Measurements from ENCODE around the gene CYTH1.

CYTH1 gene

GRCh38 chr17:78704594-78704993 lies 77.5 kb downstream of the CYTH1 start:
- no peak for DNase-seq (ENCODE audit: extremely low spot score)
- TF ChIP-seq ZNF384 (IDR thresholded peaks at IDR 0.05) (no peak), BHLHE40 (IDR thresholded peaks at IDR 0.05; ENCODE audit: borderline replicate concordance) (no peak), SP1 (IDR thresholded peaks at IDR 0.05) (no peak), FOXA1 (IDR thresholded peaks at IDR 0.05) (no peak), L3MBTL2 (conservative IDR thresholded peaks at IDR 0.05) (no peak), SUZ12 (IDR thresholded peaks at IDR 0.05) (no peak), LEF1 (IDR thresholded peaks at IDR 0.05; ENCODE audit: borderline replicate concordance) (no peak), FOXM1 (IDR thresholded peaks at IDR 0.05; ENCODE audit: borderline replicate concordance) (no peak), CTBP1 (IDR thresholded peaks at IDR 0.05; ENCODE audit: borderline replicate concordance) (no peak), NFRKB (IDR thresholded peaks at IDR 0.05) (no peak), PKNOX1 (IDR thresholded peaks at IDR 0.05) (no peak), TARDBP (IDR thresholded peaks at IDR 0.05) (no peak), ARNT (IDR thresholded peaks at IDR 0.05) (no peak), HDGF (IDR thresholded peaks at IDR 0.05; ENCODE audit: borderline replicate concordance) (no peak), FOXK2 (IDR thresholded peaks at IDR 0.05) (no peak)
- ChIA-PET CTCF (no interaction called here), POLR2A (no interaction called here)

- ChIA-PET CTCF (no interaction called here), POLR2A (no interaction called here)
- TF ChIP-seq FOXM1 (IDR thresholded peaks at IDR 0.05; ENCODE audit: borderline replicate concordance) = no peak
- no peak for TF ChIP-seq NFRKB (IDR thresholded peaks at IDR 0.05)
- no peak for TF ChIP-seq FOXK2 (IDR thresholded peaks at IDR 0.05)
- TF ChIP-seq LEF1 (IDR thresholded peaks at IDR 0.05; ENCODE audit: borderline replicate concordance) = no peak
- TF ChIP-seq BHLHE40 (IDR thresholded peaks at IDR 0.05; ENCODE audit: borderline replicate concordance) = no peak
- no peak for TF ChIP-seq HDGF (IDR thresholded peaks at IDR 0.05; ENCODE audit: borderline replicate concordance)
- TF ChIP-seq TARDBP (IDR thresholded peaks at IDR 0.05) = no peak
- TF ChIP-seq L3MBTL2 (conservative IDR thresholded peaks at IDR 0.05) = no peak
- no peak for TF ChIP-seq ARNT (IDR thresholded peaks at IDR 0.05)
- no peak for TF ChIP-seq ELF4 (IDR thresholded peaks at IDR 0.05)
- TF ChIP-seq ZNF384 (IDR thresholded peaks at IDR 0.05) = no peak
- no peak for DNase-seq (ENCODE audit: extremely low spot score)
Observed at GRCh38 chr17:78697554-78698343, 84.3 kb downstream of the CYTH1 start.

GRCh38 chr17:78697122-78697521 lies 85.0 kb downstream of the CYTH1 start:
- ChIA-PET CTCF (no interaction called here), POLR2A (no interaction called here)
- no peak for TF ChIP-seq FOXA1 (IDR thresholded peaks at IDR 0.05)
- DNase-seq (ENCODE audit: extremely low spot score) = no peak

GRCh38 chr17:78696016-78696982 lies 85.8 kb downstream of the CYTH1 start:
- POLR2A ChIA-PET = no interaction called here
- no peak for DNase-seq (ENCODE audit: extremely low spot score)
- CTCF ChIA-PET = no interaction called here
- TF ChIP-seq NFRKB (IDR thresholded peaks at IDR 0.05) = no peak
- no peak for TF ChIP-seq HDGF (IDR thresholded peaks at IDR 0.05; ENCODE audit: borderline replicate concordance)
- no peak for TF ChIP-seq ARNT (IDR thresholded peaks at IDR 0.05)
- no peak for TF ChIP-seq CTBP1 (IDR thresholded peaks at IDR 0.05; ENCODE audit: borderline replicate concordance)
- TF ChIP-seq TARDBP (IDR thresholded peaks at IDR 0.05) = no peak
- TF ChIP-seq L3MBTL2 (conservative IDR thresholded peaks at IDR 0.05) = no peak
- no peak for TF ChIP-seq BHLHE40 (IDR thresholded peaks at IDR 0.05; ENCODE audit: borderline replicate concordance)
- TF ChIP-seq ZNF384 (IDR thresholded peaks at IDR 0.05) = no peak
- no peak for TF ChIP-seq LEF1 (IDR thresholded peaks at IDR 0.05; ENCODE audit: borderline replicate concordance)
- TF ChIP-seq ELF4 (IDR thresholded peaks at IDR 0.05) = no peak

- CTCF ChIA-PET = no interaction called here
Observed at GRCh38 chr17:78694805-78695531, 87.1 kb downstream of the CYTH1 start.

GRCh38 chr17:78693346-78694083 lies 88.6 kb downstream of the CYTH1 start:
- ChIA-PET CTCF (no interaction called here), POLR2A (no interaction called here)
- no peak for DNase-seq (ENCODE audit: extremely low spot score)
- TF ChIP-seq ZNF384 (IDR thresholded peaks at IDR 0.05) (no peak), HDGF (IDR thresholded peaks at IDR 0.05; ENCODE audit: borderline replicate concordance) (no peak), SUZ12 (IDR thresholded peaks at IDR 0.05) (no peak), BHLHE40 (IDR thresholded peaks at IDR 0.05; ENCODE audit: borderline replicate concordance) (no peak), CTBP1 (IDR thresholded peaks at IDR 0.05; ENCODE audit: borderline replicate concordance) (no peak), FOXA1 (IDR thresholded peaks at IDR 0.05) (no peak), ARNT (IDR thresholded peaks at IDR 0.05) (no peak), PKNOX1 (IDR thresholded peaks at IDR 0.05) (no peak), L3MBTL2 (conservative IDR thresholded peaks at IDR 0.05) (no peak), FOXK2 (IDR thresholded peaks at IDR 0.05) (no peak), LEF1 (IDR thresholded peaks at IDR 0.05; ENCODE audit: borderline replicate concordance) (no peak), NFRKB (IDR thresholded peaks at IDR 0.05) (no peak), FOXM1 (IDR thresholded peaks at IDR 0.05; ENCODE audit: borderline replicate concordance) (no peak), TARDBP (IDR thresholded peaks at IDR 0.05) (no peak), ELF4 (IDR thresholded peaks at IDR 0.05) (no peak), SP1 (IDR thresholded peaks at IDR 0.05) (no peak)

More at GRCh38 chr17:78694805-78695531, 87.1 kb downstream of the CYTH1 start:
- POLR2A ChIA-PET = no interaction called here
- no peak for DNase-seq (ENCODE audit: extremely low spot score)
- TF ChIP-seq ELF4 (IDR thresholded peaks at IDR 0.05) (no peak), ZNF384 (IDR thresholded peaks at IDR 0.05) (no peak), SP1 (IDR thresholded peaks at IDR 0.05) (no peak), ARNT (IDR thresholded peaks at IDR 0.05) (no peak), BHLHE40 (IDR thresholded peaks at IDR 0.05; ENCODE audit: borderline replicate concordance) (no peak)

Measured in HEK293T (cell line).